Neural progenitor cell (in vitro differentiated cells): ENCODE data around the gene PTPRJ. TPM values are rescaled to one million over a fixed set of nuclear protein-coding genes. Genes with fewer than 3 reads are reported as not detected.
A peak's percentile ranks its signal among the peaks of the same experiment; 100 is the strongest.

Experiments used
- DNase-seq: peaks from one replicate; pipeline ENCODE4 v3.0.0-alpha.2; 2016; ENCODE audit warnings: low spot score
- H2AFZ ChIP-seq: fragments of 200-600 bp; sonication (generic); replicated peaks from 2 replicates; pipeline ENCODE4 v1.6.1; 2016; ENCODE audit warnings: antibody characterized with exemption
- H3F3A ChIP-seq: fragments of 200-600 bp; sonication (generic); 2 replicates; pipeline ENCODE4 v1.6.1; 2016; ENCODE audit warnings: antibody characterized with exemption, low read depth
- H3K27ac ChIP-seq: fragments of 200-600 bp; sonication (generic); 2 replicates; pipeline ENCODE4 v1.5.1; 2016; ENCODE audit warnings: mild to moderate bottlenecking
- H3K27me3 ChIP-seq: fragments of 200-600 bp; sonication (generic); 2 replicates; pipeline ENCODE4 v1.6.1; 2016; ENCODE audit warnings: mild to moderate bottlenecking, moderate library complexity
- H3K36me3 ChIP-seq: fragments of 200-600 bp; sonication (generic); 2 replicates; pipeline ENCODE4 v1.5.1; 2016
- H3K4me1 ChIP-seq: fragments of 200-600 bp; sonication (generic); 2 replicates; pipeline ENCODE4 v1.6.1; 2016; ENCODE audit warnings: mixed run types
- H3K4me2 ChIP-seq: fragments of 200-600 bp; sonication (generic); 2 replicates; pipeline ENCODE4 v1.6.1; 2016
- H3K4me3 ChIP-seq: fragments of 200-600 bp; sonication (generic); 2 replicates; pipeline ENCODE4 v1.5.1; 2016
- H3K79me2 ChIP-seq: fragments of 200-600 bp; sonication (generic); 2 replicates; pipeline ENCODE4 v1.6.1; 2016; ENCODE audit warnings: low read depth
- H3K9ac ChIP-seq: fragments of 200-600 bp; sonication (generic); 2 replicates; pipeline ENCODE4 v1.6.1; 2016
- H3K9me3 ChIP-seq: fragments of 200-600 bp; sonication (generic); 2 replicates; pipeline ENCODE4 v1.5.1; 2016; ENCODE audit warnings: low read depth
- H4K20me1 ChIP-seq: fragments of 200-600 bp; sonication (generic); 2 replicates; pipeline ENCODE4 v1.6.1; 2016; ENCODE audit warnings: low read depth
- H3K27ac Mint-ChIP-seq: 3 replicates; pipeline ENCODE4 v1.8.0; 2021; ENCODE audit warnings: mixed read lengths
- H3K27me3 Mint-ChIP-seq: 2 replicates; pipeline ENCODE4 v1.8.0; 2022; ENCODE audit warnings: low read depth, mild to moderate bottlenecking, inconsistent platforms, moderate library complexity, mixed read lengths; ENCODE audit not compliant: insufficient read depth
- H3K36me3 Mint-ChIP-seq: 3 replicates; pipeline ENCODE4 v1.8.0; 2021; ENCODE audit warnings: mixed read lengths
- H3K4me1 Mint-ChIP-seq: 3 replicates; pipeline ENCODE4 v1.8.0; 2021; ENCODE audit warnings: mixed read lengths
- H3K4me3 Mint-ChIP-seq: 3 replicates; pipeline ENCODE4 v1.8.0; 2021; ENCODE audit warnings: mild to moderate bottlenecking, moderate library complexity, mixed read lengths
- H3K9me3 Mint-ChIP-seq: 3 replicates; pipeline ENCODE4 v1.8.0; 2020; ENCODE audit warnings: mixed read lengths
- CTCF ChIP-seq: fragments of 200-600 bp; sonication (generic); IDR thresholded peaks from 2 replicates; pipeline ENCODE4 v1.5.1; 2017; ENCODE audit warnings: antibody characterized with exemption, mild to moderate bottlenecking
- EZH2 ChIP-seq: fragments of 200-600 bp; sonication (generic); IDR thresholded peaks from 2 replicates; pipeline ENCODE4 v1.6.1; 2017; ENCODE audit warnings: antibody characterized with exemption, mild to moderate bottlenecking, moderate library complexity
- EZH2phosphoT487 ChIP-seq: fragments of 200-600 bp; sonication (generic); IDR thresholded peaks from 2 replicates; pipeline ENCODE4 v1.6.1; 2017; ENCODE audit warnings: antibody characterized with exemption
- total RNA-seq: library from RNA; depleted of rRNA; stranded (reverse); fragments of >200 nt; gene quantifications from 2 replicates; pipeline ENCODE4 v1.2.3, GENCODE V29; 2015; ENCODE audit warnings: low replicate concordance

The PTPRJ gene
- total RNA-seq, 1 donor from 2014 or later = 28.0 TPM

GRCh38 chr11:47998733-47999359 lies 18.5 kb downstream of the PTPRJ start:
- Histone ChIP-seq H3K4me2 (no peak overlapping the region), H3K4me3 (no peak overlapping the region), H3K9ac (no peak overlapping the region), H3K36me3 (no peaks in the 10 kb centered on the region), H3K4me1 (peaks cover 12% of the 10 kb centered on the region), H3K27ac (no peak overlapping the region), H2AFZ (no peak overlapping the region), H4K20me1 (peaks cover 24% of the 10 kb centered on the region), H3K79me2 (peaks cover 19% of the 10 kb centered on the region), H3K27me3 (no peaks in the 10 kb centered on the region), H3F3A (no peaks in the 10 kb centered on the region), H3K9me3 (no peaks in the 10 kb centered on the region)
- H3K4me3 Mint-ChIP-seq = no peak overlapping the region
- H3K4me1 Mint-ChIP-seq = peaks cover 25% of the 10 kb centered on the region
- TF ChIP-seq CTCF (no peak), EZH2 (no peak), EZH2phosphoT487 (no peak)
- H3K27me3 Mint-ChIP-seq = peaks cover 2% of the 10 kb centered on the region
- H3K27ac Mint-ChIP-seq = peak overlapping the region; percentile 9
- no peak for DNase-seq
- no peaks in the 10 kb centered on the region for H3K9me3 Mint-ChIP-seq
- H3K36me3 Mint-ChIP-seq = no peaks in the 10 kb centered on the region

GRCh38 chr11:48000432-48000831 lies 20.1 kb downstream of the PTPRJ start:
- peaks cover 18% of the 10 kb centered on the region for H3K79me2 ChIP-seq
- no peaks in the 10 kb centered on the region for H3K9me3 ChIP-seq
- H3K27ac ChIP-seq = no peak overlapping the region
- peaks cover 7% of the 10 kb centered on the region for H3F3A ChIP-seq
- H3K4me2 ChIP-seq = no peak overlapping the region
- peaks cover 38% of the 10 kb centered on the region for H3K4me1 Mint-ChIP-seq
- no peak overlapping the region for H3K27ac Mint-ChIP-seq
- no peak overlapping the region for H3K4me3 Mint-ChIP-seq
- H4K20me1 ChIP-seq = peaks cover 40% of the 10 kb centered on the region
- H3K27me3 Mint-ChIP-seq = peaks cover 2% of the 10 kb centered on the region
- no peaks in the 10 kb centered on the region for H3K27me3 ChIP-seq
- TF ChIP-seq EZH2phosphoT487 (no peak), CTCF (no peak), EZH2 (no peak)
- H3K4me1 ChIP-seq = peaks cover 25% of the 10 kb centered on the region
- no peak overlapping the region for H2AFZ ChIP-seq
- DNase-seq = no peak
- no peak overlapping the region for H3K9ac ChIP-seq
- no peak overlapping the region for H3K4me3 ChIP-seq
- no peaks in the 10 kb centered on the region for H3K36me3 ChIP-seq
- no peaks in the 10 kb centered on the region for H3K9me3 Mint-ChIP-seq
- no peaks in the 10 kb centered on the region for H3K36me3 Mint-ChIP-seq

GRCh38 chr11:48001438-48002021 lies 21.2 kb downstream of the PTPRJ start:
- peaks cover 50% of the 10 kb centered on the region for H4K20me1 ChIP-seq
- Mint-ChIP-seq H3K27me3 (peaks cover 7% of the 10 kb centered on the region), H3K9me3 (no peaks in the 10 kb centered on the region), H3K36me3 (no peaks in the 10 kb centered on the region), H3K27ac (peak overlapping the region; percentile 63), H3K4me1 (peaks cover 49% of the 10 kb centered on the region), H3K4me3 (no peak overlapping the region)
- H3K9ac ChIP-seq = no peak overlapping the region
- no peak overlapping the region for H3K4me2 ChIP-seq
- H3K27ac ChIP-seq = no peak overlapping the region
- no peaks in the 10 kb centered on the region for H3K27me3 ChIP-seq
- H3K4me1 ChIP-seq = peaks cover 33% of the 10 kb centered on the region
- H3K36me3 ChIP-seq = no peaks in the 10 kb centered on the region
- no peaks in the 10 kb centered on the region for H3K9me3 ChIP-seq
- no peak overlapping the region for H3K4me3 ChIP-seq
- DNase-seq = no peak
- TF ChIP-seq EZH2phosphoT487 (no peak), EZH2 (no peak), CTCF (no peak)
- H3F3A ChIP-seq = peaks cover 16% of the 10 kb centered on the region
- peaks cover 26% of the 10 kb centered on the region for H3K79me2 ChIP-seq
- no peak overlapping the region for H2AFZ ChIP-seq
